Choroid plexus epithelial cell (primary cell): Measurements from ENCODE around the gene DNAAF1.
A peak's percentile ranks its signal among the peaks of the same experiment; 100 is the strongest.

Experiments used
- DNase-seq: peaks from one replicate; pipeline ENCODE4 v3.0.0-alpha.2; 2010; ENCODE audit warnings: low read depth
- H3K4me3 ChIP-seq: 2 replicates; pipeline ENCODE4 v1.5.1; 2011; ENCODE audit warnings: low read depth, mild to moderate bottlenecking, control low read depth, low read length, moderate library complexity
- CTCF ChIP-seq: conservative IDR thresholded peaks from 2 replicates; pipeline ENCODE4 v1.5.1; 2011; ENCODE audit warnings: low read depth, mild to moderate bottlenecking, control low read depth, inconsistent platforms, low read length, moderate library complexity

The DNAAF1 gene

DNA sequence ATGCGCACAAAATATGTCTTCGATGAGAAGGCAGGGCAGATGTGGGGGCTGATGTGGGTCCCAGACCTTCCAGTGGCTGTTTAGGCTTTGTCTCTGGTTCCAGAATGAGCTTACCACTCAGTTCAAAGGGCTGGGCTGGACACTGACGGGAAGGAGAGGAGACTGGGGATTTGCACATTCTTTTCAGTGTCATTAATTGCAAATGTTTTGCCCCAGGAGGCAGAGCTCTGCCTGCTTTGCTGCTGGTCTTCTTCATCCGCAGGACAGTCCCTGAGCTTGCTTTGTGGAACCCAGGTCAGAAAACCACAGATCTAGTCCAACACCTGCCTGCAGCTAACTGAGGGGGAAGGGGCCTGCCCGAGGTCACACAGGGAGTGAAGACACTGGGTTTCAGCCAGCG is 73.8 kb downstream of the DNAAF1 start:
- TF ChIP-seq CTCF: no peak
- H3K4me3 ChIP-seq: no peak overlapping the region
- DNase-seq: no peak

GRCh38 chr16:84220851-84221250 is 75.7 kb downstream of the DNAAF1 start:
- no peak for TF ChIP-seq CTCF
- no peak overlapping the region for H3K4me3 ChIP-seq
- peak; percentile 71 for DNase-seq

DNA sequence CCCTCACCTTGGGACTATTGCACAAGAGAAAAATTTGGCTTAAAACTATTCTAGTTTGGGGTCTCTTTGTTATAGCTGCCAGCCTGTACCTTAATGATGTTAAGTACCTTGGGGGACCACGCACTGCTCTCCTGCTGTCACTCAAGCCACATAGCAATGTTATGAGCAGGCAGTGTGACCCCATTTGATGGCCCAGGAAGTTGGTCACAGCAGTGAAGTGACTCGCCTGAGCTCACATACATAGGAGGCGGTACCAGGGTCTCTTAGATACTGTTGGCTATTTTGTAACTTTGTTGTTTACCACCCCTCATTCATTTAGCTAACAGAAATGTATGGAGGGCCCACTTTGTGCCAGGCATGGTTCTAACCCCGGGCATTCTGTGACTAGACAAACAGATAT is 78.3 kb downstream of the DNAAF1 start:
- no peak for DNase-seq
- TF ChIP-seq CTCF: no peak
- no peak overlapping the region for H3K4me3 ChIP-seq

DNA sequence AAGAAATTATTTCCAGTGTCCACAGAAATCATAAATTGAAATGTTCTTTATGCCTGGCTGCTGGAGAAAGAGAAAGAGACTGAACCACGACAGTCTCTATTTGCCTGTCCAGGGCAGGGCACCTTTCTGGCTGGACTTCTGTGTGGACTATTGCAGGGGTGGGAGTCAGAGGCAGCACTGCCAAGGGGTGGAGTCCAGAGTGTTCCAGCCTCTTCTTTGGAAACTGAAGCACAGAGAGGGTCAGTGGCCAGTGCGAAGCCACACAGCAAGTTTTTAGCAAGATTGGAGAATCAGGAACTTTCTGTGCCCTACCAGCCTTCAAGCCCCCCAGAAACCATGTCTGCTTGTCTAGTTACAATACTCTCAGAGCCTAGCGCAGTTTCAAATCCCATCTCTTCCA is 79.4 kb downstream of the DNAAF1 start:
- DNase-seq: no peak
- no peak overlapping the region for H3K4me3 ChIP-seq
- TF ChIP-seq CTCF: no peak

DNA sequence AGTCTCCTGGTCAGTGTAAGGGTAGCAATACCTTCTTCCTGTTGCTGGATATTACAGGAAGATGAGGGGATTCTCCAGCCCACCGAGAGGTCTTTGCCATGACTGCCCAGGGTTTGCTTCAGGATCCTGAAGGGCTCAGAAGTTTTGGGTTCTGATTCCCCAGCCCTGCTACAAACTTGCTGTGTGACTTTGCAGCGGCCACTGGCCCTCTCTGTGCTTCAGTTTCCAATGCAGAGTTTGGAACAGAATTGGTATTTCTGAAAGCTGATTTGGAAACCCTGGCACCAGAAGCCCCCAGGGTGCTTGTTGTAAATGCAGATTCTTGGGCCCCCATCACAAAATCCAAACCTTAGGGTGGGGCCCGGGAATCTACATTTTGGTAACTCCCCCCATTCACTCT is 80.0 kb downstream of the DNAAF1 start:
- no peak for DNase-seq
- no peak for TF ChIP-seq CTCF

GRCh38 chr16:84225571-84225970 is 80.5 kb downstream of the DNAAF1 start:
- TF ChIP-seq CTCF: no peak
- H3K4me3 ChIP-seq: no peak overlapping the region
- no peak for DNase-seq

More for the DNA sequence above, 80.0 kb downstream of the DNAAF1 start:
- H3K4me3 ChIP-seq: no peak overlapping the region

DNA sequence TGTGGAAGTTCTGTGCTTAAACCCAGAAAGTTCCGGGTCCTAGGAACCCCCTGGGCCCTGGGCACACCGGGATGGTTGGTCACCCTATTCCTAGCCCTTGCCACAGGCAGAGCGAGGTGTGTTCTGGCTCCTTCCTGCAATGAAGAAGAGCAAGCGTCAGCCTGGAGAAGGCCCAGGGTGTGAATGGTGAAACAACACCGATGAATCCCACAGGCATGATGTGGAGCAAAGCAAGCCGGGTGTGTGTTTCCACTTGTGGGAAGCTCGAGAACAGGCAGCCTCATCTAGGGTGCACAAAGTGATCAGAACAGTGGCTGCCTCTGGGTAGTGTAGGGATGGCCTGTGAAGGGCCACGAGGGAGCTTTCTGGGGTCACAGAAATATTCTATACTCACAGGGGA is 80.9 kb downstream of the DNAAF1 start:
- DNase-seq: no peak
- no peak for TF ChIP-seq CTCF
- H3K4me3 ChIP-seq: no peak overlapping the region
